ENCODE data around the gene MAP4K3.

The MAP4K3 gene

DNA sequence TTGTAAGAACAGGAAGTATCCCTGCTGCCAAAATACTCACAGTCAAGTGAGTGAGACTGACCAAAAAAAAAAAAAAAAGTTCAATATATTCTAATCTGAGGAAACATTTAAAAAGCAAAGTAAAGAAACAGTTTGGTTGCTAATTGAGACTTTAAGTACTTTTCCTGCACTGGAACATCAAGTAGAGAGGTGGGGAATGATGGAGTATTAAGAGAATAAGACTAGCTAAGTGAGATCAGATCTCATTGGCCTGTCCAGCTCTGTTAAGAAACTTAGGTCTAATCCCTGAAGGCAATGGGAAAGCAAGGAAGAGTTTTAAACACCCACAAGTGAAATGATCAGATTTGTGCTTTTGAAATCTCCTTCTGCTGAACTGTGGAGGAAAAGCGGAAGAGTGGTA, 27.8 kb upstream of the MAP4K3 start:
- TF ChIP-seq, protein P1, sequence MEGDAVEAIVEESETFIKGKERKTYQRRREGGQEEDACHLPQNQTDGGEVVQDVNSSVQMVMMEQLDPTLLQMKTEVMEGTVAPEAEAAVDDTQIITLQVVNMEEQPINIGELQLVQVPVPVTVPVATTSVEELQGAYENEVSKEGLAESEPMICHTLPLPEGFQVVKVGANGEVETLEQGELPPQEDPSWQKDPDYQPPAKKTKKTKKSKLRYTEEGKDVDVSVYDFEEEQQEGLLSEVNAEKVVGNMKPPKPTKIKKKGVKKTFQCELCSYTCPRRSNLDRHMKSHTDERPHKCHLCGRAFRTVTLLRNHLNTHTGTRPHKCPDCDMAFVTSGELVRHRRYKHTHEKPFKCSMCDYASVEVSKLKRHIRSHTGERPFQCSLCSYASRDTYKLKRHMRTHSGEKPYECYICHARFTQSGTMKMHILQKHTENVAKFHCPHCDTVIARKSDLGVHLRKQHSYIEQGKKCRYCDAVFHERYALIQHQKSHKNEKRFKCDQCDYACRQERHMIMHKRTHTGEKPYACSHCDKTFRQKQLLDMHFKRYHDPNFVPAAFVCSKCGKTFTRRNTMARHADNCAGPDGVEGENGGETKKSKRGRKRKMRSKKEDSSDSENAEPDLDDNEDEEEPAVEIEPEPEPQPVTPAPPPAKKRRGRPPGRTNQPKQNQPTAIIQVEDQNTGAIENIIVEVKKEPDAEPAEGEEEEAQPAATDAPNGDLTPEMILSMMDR (IDR thresholded peaks at IDR 0.05; ENCODE audit: low read depth, low read length), result no peak

GRCh38 chr2:39455826-39456225, 18.7 kb upstream of the MAP4K3 start:
- TF ChIP-seq, protein P1 (IDR thresholded peaks at IDR 0.05; ENCODE audit: low read depth, low read length), result no peak

More for the DNA sequence above, 27.8 kb upstream of the MAP4K3 start:
- no peak for DNase-seq (ENCODE audit: extremely low read depth, low read depth)

GRCh38 chr2:39452396-39452795, 15.3 kb upstream of the MAP4K3 start:
- no peak for DNase-seq (ENCODE audit: extremely low read depth, low read depth)
- TF ChIP-seq, protein P1 (IDR thresholded peaks at IDR 0.05; ENCODE audit: low read depth, low read length), result no peak

More at GRCh38 chr2:39455826-39456225, 18.7 kb upstream of the MAP4K3 start:
- DNase-seq (ENCODE audit: extremely low read depth, low read depth), result no peak

DNA sequence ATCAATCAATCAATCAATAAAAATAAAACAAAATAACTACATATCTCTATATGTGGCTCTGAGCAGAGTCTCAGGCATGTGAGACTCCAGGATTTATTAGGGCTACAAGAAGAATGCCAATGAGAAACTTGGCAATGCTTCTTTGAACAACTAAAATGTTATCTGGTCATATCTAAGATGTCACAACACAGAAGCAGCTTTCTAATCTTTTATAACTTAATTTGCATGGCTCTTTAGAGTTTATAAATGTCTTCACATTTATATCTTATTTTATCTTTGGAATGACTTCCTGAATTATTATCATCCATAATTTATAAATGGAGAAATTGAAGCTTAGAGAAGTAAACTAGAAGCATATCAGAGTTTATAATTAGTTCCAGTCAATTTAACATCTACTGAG, 14.9 kb upstream of the MAP4K3 start:
- no peak for DNase-seq (ENCODE audit: extremely low read depth, low read depth)
- TF ChIP-seq, protein P1 (IDR thresholded peaks at IDR 0.05; ENCODE audit: low read depth, low read length), result no peak

GRCh38 chr2:39448169-39448502, 11.1 kb upstream of the MAP4K3 start:
- TF ChIP-seq, protein P1 (IDR thresholded peaks at IDR 0.05; ENCODE audit: low read depth, low read length), result no peak
- DNase-seq (ENCODE audit: extremely low read depth, low read depth), result no peak

DNA sequence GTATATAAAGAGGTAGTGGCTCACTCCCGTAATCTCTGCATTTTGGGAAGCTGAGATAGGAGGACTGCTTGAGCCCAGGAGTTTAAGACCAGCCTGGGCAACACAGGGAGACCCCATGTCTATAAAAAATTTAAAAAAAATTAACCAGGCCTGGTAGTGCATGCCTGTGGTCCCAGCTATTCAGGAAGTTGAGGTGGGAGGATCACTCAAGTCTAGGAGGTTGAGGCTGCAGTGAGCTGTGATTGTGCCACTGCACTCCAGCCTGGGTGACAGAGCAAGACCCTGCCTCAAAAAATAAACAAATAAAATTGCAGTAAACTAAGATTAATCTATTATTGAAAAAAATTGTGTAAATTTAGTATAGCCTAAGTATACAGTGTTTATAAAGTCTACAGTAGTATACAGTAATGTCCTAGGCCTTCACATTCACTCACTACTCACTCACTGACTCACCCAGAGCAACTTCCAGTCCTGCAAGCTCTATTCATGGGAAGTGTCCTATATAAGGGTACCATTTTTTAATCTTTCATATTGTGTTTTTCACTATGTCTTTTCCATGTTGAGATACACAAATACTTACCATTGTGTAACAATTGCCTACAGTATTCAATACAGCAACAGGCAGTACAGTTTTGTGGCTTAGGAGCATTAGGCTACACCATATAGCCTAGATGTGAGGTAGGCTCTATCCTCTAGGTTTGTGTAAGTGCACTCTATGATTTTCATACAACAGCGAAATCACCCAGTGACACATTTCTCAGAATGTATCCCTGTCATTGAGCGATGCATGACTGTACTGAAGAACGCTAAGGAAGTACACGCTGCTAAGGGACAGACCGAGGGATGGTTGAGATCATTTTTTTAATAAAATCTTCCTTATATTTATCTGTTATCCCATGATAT, 10.4 kb upstream of the MAP4K3 start:
- TF ChIP-seq, protein P1 (IDR thresholded peaks at IDR 0.05; ENCODE audit: low read depth, low read length), result no peak
- DNase-seq (ENCODE audit: extremely low read depth, low read depth), result no peak

DNA sequence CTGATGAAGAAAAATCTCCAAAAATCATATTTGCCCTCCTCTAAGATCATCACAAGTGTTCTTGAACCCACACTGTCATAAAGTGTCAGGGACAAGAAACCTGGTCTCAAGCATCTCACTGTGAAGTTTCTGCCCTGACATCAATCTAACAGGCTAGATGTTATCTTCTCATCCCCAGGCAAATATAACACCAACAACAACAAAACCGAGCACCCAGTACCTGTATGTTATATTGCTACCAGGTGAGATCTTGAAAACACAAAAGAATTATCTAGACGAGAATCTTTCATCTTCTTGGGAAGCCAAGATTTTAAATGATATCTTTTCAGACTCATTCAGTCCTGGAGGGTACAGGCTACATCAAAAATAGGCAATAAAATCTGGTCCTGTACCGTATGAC, 8.8 kb upstream of the MAP4K3 start:
- no peak for DNase-seq (ENCODE audit: extremely low read depth, low read depth)
- TF ChIP-seq, protein P1 (IDR thresholded peaks at IDR 0.05; ENCODE audit: low read depth, low read length), result no peak

Measured in AG09319 (cell line).